NCI-H510A (cell line): ENCODE results near the gene CPE.

Experiments
- DNase-seq: peaks from one replicate; lab custom pipeline; 2025; lab: John Stamatoyannopoulos, UW

The CPE gene

GRCh38 chr4:165364452-165365080 is 14.2 kb upstream of the CPE start:
- DNase-seq = no peak

DNA sequence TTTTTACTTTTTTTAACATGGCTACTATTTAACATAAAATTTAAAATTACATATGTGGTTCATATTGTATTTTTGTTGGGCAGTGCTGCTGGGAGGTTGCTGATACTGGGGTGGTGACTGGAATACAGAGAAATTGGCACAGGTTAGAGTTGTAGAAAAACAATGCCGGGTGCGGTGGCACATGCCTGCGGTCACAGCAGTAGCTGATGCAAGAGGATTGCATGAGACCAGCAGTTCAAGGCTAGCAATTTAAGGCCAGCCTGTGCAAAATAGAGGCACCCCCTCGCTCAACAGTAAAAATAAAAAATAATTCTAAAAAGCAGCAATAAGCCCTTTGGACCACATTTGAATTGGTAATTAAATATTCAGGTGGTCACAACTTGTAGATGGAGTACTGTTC is 11.8 kb upstream of the CPE start:
- DNase-seq = no peak

DNA sequence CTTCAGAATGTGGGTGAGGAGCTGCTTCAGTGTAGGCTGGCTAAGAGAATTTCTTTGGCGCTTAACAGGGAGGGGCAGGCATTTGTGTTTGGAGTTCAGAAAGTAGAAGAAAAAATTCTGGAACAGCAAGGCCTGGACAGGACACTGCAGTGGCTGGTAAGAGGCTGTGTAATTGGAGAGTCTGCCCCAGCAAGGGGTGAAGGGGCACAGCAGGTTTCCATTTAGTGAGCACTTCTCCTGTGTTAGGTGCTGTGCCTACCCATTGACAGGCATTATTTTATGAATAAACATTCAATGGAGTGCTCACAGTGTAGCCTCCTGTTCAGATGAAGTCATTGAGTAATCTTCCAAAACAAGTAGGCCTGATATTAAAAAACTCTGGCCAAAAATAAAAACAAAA is 10.7 kb upstream of the CPE start:
- DNase-seq = no peak

GRCh38 chr4:165368567-165368966 is 10.2 kb upstream of the CPE start:
- no peak for DNase-seq

DNA sequence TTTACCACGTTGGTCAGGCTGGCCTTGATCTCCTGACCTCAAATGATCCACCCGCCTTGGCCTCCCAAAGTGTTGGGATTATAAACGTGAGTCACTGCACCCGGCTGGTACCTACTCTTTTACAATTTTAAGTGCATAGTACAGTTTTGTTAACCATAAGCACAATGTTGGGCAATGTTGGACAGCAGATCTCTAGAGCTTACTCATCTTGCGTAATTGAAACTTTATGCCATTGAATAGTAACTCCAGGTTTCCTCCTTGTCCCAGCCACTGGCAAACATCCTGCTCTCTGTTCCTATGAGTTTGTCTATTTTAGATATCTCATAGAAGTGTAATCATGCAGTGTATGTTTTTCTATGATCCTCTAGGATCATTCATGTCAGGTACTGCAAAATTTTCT is 9.3 kb upstream of the CPE start:
- no peak for DNase-seq

GRCh38 chr4:165370530-165370929 is 8.3 kb upstream of the CPE start:
- DNase-seq = no peak

DNA sequence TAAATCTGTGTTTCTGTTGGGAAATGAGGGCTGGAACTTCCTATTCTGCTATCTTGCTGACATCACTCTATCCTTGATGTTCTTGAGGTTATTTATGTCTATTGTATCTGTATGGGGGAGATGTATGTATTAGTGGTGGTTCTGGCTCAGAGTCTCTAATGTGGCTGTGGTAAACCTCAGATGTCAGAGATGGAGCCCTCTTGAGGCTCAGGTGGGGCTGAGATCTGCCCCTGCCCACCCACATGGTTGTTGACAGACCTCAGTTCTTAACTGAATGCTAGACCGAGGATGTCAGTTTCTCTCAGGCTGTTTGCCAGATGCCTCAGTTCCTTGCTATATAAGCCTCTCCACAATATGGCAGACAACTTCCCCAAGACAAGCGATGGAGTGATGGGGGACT is 3.3 kb upstream of the CPE start:
- DNase-seq = no peak

DNA sequence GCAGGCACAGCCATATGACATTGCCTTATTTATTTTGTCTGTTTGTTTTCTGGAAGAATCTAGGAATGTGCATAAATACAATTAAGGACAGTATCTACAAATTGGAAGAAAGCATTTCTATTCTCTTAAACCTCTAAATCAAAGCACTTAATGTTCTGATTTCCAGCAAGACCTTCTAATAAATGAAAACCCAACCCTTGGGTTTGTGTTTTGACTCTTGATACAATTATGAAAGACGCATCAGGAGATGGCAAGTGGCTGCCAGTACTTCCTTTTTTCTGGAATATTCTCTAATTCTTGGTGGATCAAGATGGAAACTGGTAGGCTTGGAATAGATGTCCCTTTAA is 437 bp upstream of the CPE start:
- no peak for DNase-seq

- DNase-seq = no peak
Observed at GRCh38 chr4:165379678-165380064, 863 bp downstream of the CPE start.

GRCh38 chr4:165380805-165381204 is 2.0 kb downstream of the CPE start:
- no peak for DNase-seq

DNA sequence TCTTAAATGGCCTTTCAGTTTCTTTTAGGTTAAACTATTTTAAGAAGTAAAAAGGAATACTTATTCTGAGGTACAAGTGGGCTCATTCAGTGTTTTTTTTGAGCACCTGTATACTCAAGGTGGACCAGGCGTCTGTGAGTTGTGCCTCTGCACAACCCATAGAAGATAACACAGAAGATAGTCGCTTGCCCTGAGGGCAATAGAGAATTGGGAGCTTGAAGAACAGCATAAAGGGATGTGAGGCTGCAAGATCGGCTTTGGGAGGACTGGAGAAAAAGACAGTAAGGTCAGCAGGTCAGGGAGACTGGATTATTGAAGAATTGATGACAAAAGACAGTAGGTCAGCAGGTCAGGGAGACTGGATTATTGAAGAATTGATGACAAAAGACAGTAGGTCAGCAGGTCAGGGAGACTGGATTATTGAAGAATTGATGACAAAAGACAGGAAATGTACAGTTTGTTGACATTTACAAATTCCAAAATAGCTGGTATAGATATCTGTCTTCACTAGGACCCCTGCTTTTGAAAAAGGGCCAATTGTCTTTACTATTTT is 3.1 kb downstream of the CPE start:
- DNase-seq = no peak

DNA sequence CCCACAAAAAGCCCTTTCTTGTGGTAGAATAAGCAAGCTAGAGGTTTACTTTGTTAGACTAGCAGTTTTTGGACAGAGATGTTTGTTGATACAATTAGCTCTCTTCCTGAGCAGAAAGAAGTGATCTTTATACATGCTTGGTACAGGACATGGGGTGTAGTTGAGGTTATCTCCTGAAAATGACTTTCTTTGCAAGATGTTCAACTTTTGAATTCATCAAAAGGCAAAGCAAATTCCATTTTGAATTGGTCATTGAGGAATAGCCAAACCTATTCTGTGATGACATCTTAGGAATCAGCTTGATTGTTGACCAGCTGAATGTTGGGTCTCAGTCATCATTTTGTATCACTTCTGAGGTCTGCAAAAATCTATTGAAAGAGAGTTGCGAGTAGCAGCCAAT is 3.8 kb downstream of the CPE start:
- DNase-seq = no peak

DNA sequence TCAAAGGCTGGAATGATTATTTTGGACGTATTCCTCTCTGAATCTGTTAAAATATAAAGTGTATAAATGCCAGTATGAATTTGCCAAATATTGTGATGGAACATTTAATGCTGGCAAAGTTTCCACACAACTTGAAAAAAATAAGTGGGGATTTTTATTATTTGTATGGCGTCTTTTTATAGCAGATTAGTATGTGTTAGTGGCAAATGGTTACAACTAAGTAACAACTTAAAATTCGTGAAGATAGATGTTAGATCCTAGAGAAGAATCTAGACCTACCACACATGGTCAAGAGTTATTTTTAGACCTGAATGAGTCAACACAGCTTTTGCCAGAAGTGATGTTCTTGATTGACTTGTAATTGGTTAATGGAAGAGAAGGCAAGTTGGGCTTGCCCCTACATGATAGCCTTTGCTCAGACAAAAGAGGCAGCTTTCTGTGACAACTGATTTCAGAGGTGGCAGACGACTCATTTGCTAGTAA is 4.8 kb downstream of the CPE start:
- no peak for DNase-seq

GRCh38 chr4:165384186-165384585 is 5.4 kb downstream of the CPE start:
- no peak for DNase-seq

- no peak for DNase-seq
Observed at GRCh38 chr4:165384598-165384997, 5.8 kb downstream of the CPE start.

DNA sequence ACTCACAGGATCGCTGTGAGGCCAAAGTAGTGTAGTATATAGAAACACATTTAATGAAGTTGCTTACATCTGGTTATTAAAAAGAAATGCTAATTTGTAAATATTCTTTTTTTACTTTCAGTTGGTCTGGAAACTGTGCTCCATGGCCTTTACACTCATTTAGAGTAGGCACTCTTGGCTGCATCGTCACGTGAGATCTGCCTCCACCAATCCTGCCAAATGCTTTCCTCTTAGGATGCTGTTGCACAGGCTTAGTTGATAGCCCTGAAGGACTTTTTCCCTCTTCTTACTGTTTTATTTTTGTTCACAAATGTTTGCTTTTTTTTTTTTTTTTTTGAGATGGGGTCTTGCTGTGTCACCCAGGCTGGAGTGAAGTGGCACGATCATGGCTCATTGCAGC is 6.3 kb downstream of the CPE start:
- DNase-seq = no peak

DNA sequence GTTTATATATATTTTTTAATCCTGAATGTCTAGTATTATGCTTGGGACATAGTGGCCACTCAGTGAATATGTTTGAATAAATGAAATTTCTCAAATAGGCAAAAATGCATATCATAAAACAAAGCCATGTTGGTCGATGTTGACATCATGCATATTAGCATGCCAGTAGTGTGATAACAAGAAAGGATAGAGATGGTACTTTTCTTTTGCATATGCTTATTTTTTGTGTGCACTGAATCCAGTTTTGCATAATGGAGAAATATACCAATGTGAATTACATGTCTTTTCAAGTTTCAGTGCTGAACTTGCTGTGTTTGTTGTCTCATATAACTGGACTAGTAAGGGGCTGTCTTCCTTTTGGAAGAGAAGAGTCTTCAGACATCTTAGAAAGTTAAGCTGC is 7.5 kb downstream of the CPE start:
- no peak for DNase-seq

DNA sequence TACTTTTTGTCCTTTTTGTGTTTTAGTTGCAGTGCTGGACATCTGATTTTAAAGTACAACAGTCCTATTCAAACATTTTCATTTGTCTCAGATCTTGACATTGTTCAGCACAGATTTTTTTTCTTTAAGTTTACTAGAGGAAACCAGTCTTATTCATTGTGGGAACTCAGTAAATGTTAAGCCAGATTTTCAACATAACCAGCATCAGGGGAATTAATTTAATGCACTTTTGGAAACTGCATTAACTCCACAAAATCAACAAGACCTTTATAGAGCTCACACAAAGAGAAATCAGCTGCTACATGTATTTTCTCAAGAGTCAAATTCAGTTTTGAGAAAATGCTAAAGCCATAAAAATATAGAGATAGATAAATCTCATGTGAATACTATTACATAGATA is 9.9 kb downstream of the CPE start:
- DNase-seq = no peak

GRCh38 chr4:165393051-165393450 is 14.2 kb downstream of the CPE start:
- no peak for DNase-seq

DNA sequence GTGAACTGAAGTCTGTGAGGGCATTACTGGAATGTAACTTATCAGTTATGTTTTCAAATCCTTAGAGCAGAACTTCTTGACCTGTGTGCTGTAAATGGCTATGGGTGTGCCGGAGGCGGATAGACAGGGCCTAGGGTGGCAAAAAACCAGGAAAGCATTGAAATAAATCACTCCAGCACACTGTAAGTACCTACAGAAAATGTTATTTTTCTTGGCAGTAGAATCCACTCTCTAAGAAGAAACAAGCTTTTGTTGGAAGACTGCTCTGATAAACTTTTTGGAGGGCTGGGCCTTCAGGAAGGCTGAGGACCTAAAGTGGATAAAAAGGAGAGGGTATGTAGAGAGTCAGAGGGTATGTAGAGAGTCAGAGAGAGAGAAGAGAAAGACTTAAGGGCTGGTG is 14.9 kb downstream of the CPE start:
- DNase-seq = no peak

DNA sequence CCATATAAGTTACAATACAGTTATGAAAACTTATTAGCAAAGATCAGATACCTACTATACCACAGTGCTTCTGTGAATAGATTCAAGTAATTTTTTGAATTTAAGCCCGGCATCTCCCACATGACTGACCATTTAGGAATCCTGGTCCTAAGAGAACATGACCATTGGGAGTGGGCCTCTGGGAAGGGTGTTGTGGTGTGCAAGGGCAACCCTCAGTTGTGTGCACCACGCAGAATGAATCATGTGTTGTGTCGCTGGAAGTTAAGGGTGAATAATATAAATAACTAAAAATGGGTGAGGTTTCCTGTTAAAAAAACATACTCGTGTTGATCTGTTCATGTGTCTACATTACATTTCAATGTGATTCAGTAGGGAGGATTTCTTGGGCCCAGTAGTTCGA is 15.5 kb downstream of the CPE start:
- DNase-seq = no peak

DNA sequence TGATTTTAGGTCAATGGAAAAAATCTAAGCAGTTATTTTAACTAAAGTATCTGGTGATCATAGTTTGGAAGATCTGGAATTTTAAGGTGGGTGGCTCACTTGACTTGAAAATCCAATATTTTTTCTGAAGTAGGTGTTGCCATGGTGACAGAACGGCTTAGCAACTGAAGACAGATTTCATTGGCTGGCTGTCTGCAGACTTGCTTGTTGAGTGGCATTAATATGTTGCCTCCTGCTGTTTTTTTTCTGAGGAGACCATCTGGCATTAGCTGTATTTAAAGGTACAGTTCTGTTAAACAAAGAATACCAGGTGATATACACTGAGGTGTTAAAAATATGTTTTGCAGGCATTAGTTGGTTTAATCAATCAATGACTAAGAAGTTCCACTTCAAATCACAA is 19.8 kb downstream of the CPE start:
- DNase-seq = peak; percentile 85

GRCh38 chr4:165402375-165402774 is 23.6 kb downstream of the CPE start:
- DNase-seq = no peak

- no peak for DNase-seq
Observed at GRCh38 chr4:165403048-165403447, 24.2 kb downstream of the CPE start.

- no peak for DNase-seq
Observed at GRCh38 chr4:165403637-165404036, 24.8 kb downstream of the CPE start.
